ENCODE measurements around the gene CCL19.

- TF ChIP-seq POLR2AphosphoS5 (IDR thresholded peaks at IDR 0.05): no peak
- TF ChIP-seq, protein P1, sequence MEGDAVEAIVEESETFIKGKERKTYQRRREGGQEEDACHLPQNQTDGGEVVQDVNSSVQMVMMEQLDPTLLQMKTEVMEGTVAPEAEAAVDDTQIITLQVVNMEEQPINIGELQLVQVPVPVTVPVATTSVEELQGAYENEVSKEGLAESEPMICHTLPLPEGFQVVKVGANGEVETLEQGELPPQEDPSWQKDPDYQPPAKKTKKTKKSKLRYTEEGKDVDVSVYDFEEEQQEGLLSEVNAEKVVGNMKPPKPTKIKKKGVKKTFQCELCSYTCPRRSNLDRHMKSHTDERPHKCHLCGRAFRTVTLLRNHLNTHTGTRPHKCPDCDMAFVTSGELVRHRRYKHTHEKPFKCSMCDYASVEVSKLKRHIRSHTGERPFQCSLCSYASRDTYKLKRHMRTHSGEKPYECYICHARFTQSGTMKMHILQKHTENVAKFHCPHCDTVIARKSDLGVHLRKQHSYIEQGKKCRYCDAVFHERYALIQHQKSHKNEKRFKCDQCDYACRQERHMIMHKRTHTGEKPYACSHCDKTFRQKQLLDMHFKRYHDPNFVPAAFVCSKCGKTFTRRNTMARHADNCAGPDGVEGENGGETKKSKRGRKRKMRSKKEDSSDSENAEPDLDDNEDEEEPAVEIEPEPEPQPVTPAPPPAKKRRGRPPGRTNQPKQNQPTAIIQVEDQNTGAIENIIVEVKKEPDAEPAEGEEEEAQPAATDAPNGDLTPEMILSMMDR (IDR thresholded peaks at IDR 0.05): no peak
- TF ChIP-seq POLR2A (IDR thresholded peaks at IDR 0.05; ENCODE audit: low read depth): no peak
These were observed 41.4 kb upstream of the CCL19 start for GRCh38 chr9:34732478-34732877.

Data from esophagus muscularis mucosa (tissue), 3 donors.